ENCODE data around the gene PLXNA2.

GRCh38 chr1:208265122-208265469 is 20.9 kb upstream of the PLXNA2 start:
- TF ChIP-seq, protein P1, sequence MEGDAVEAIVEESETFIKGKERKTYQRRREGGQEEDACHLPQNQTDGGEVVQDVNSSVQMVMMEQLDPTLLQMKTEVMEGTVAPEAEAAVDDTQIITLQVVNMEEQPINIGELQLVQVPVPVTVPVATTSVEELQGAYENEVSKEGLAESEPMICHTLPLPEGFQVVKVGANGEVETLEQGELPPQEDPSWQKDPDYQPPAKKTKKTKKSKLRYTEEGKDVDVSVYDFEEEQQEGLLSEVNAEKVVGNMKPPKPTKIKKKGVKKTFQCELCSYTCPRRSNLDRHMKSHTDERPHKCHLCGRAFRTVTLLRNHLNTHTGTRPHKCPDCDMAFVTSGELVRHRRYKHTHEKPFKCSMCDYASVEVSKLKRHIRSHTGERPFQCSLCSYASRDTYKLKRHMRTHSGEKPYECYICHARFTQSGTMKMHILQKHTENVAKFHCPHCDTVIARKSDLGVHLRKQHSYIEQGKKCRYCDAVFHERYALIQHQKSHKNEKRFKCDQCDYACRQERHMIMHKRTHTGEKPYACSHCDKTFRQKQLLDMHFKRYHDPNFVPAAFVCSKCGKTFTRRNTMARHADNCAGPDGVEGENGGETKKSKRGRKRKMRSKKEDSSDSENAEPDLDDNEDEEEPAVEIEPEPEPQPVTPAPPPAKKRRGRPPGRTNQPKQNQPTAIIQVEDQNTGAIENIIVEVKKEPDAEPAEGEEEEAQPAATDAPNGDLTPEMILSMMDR (IDR thresholded peaks at IDR 0.05): no peak
- TF ChIP-seq POLR2A (IDR thresholded peaks at IDR 0.05; ENCODE audit: low read length): no peak
- no peak for TF ChIP-seq HOXA7 (CRISPR knock-in tag; IDR thresholded peaks at IDR 0.05)
- TF ChIP-seq RFX5 (IDR thresholded peaks at IDR 0.05): no peak
- TF ChIP-seq ZFP36 (IDR thresholded peaks at IDR 0.05; ENCODE audit: borderline replicate concordance, partially characterized antibody): no peak
- TF ChIP-seq, protein P2, sequence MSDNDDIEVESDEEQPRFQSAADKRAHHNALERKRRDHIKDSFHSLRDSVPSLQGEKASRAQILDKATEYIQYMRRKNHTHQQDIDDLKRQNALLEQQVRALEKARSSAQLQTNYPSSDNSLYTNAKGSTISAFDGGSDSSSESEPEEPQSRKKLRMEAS (IDR thresholded peaks at IDR 0.05): no peak
- TF ChIP-seq REST (IDR thresholded peaks at IDR 0.05): no peak
- TF ChIP-seq PHF8 (IDR thresholded peaks at IDR 0.05; ENCODE audit: borderline replicate concordance, low read depth): no peak
